KBM-7 (cell line): ENCODE results near the gene USHBP1.
"Not testable (repeated sequence)": the region's sequence is repeated elsewhere in the genome, so short reads cannot be mapped to it uniquely, and the experiment has no call there.

Experiments
- DNase-seq: peaks from one replicate; pipeline ENCODE4 v3.0.0-alpha.2; 2015
- in situ Hi-C: fragments of 300-500 bp; cut with MboI; formaldehyde crosslinking; loops from 2 replicates; pipeline ENCODE4 v1.14.3; 2020; ENCODE audit warnings: low sequenced_read_pairs, low pct_unique_long_range_greater_than_20kb, mixed read lengths

The USHBP1 gene

GRCh38 chr19:17300992-17301619, 36.6 kb upstream of the USHBP1 start:
- in situ Hi-C loops: no loop called here

GRCh38 chr19:17296976-17297375, 32.4 kb upstream of the USHBP1 start:
- in situ Hi-C loops: no loop called here
- no peak for DNase-seq

More at GRCh38 chr19:17300992-17301619, 36.6 kb upstream of the USHBP1 start:
- DNase-seq: no peak

DNA sequence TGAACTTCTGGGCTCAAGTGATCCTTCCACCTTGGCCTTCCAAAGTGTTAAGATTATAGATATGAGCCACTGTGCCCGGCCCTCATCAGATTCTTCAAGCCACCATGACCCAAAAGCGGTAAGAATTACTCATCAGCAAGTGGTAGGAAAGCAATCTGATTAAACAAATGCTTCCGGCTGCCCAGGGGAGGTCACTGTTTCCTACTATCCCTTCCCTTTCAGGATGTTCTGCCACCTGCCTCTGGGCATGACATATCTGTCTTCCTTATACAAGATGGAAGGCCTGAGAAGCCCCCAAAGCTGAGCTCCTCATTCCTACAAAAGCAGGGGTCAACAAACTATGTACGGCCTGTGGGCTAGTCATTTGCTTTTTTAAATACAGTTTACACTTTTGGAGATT, 31.7 kb upstream of the USHBP1 start:
- in situ Hi-C loops: no loop called here
- DNase-seq: no peak

DNA sequence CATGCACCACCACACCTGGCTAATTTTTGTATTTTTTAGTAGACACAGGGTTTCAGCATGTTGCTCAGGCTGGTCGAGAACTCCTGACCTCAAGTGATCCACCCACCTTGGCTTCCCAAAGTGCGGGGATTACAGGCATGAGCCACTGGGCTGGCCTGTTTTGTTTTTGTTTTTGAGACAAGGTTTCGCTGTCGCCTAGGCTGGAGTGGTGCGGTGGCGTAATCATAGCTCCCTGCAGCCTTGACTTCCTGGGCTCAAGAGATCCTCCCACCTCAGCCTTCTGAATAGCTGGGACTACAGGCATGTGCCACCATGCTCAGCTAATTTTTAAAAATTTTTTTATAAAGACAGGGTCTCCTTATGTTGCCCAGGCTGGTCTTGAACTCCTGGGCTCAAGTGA, 31.0 kb upstream of the USHBP1 start:
- in situ Hi-C loops, DNase-seq: not testable (repeated sequence)

DNA sequence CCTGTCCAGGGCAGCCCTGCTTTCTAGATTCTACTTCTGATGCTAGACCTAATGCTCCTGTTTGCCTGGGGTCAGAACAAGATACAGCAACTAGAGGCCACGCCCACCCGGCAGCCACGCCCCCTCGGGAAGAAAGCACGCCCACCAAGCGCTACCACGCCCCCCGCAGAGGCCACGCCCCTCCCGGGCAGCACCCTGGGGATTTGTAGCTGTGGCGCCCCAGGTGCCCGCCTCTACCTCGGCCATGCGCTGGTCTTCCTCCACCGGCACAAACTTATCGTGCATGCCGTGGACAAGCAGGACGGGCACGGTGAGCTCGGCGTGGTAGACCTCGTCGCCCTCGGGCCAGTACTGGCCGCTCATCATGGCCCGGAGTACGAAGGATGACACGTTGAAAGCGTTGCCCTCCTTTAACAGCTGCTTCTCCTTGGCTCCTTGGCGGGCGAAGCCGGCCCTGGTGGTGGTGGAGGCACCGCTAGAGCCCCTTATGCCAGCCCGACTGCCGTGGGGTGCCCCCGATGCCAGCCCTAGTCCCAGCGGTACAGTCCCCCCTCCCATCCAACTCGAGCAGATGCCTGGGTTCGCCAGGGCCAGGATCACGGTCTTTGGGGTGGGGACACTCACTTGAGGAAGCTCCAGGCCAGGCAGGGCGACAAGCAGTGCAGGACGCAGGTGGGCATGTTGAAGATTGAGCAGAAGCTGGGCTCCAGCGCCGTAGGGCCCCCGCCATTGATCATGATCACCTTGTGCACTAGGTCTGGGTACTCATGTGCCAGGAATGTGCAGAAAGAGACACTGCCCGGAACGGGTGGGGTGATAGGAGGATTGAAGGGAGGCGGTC, 29.7 kb upstream of the USHBP1 start:
- in situ Hi-C loops: no loop called here
- peak; percentile 53 for DNase-seq

GRCh38 chr19:17293605-17294004, 29.1 kb upstream of the USHBP1 start:
- in situ Hi-C loops: no loop called here
- no peak for DNase-seq

GRCh38 chr19:17292301-17293074, 27.9 kb upstream of the USHBP1 start:
- in situ Hi-C loops: no loop called here

DNA sequence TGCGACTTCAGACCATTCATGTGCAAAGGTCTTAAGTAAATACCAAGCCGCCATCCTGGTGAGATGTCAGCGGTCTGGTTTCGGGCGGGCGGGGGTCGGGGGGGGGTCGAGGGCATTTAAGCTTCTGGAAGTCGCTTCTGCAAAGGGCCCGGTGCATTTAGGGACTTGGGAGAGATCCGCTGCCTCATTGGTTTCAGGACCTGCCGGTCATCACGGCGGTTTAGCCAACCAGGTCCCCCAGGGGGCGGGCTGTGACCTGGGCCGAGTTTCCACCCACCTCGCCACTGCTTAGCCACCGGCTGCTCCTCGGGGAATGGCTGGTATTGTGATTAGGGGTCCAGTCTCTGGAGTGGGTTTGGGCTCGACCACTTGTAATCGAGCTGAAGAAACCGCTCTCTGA, 24.9 kb upstream of the USHBP1 start:
- in situ Hi-C loops: no loop called here
- DNase-seq: peak; percentile 55

More at GRCh38 chr19:17292301-17293074, 27.9 kb upstream of the USHBP1 start:
- DNase-seq: peak; percentile 87

DNA sequence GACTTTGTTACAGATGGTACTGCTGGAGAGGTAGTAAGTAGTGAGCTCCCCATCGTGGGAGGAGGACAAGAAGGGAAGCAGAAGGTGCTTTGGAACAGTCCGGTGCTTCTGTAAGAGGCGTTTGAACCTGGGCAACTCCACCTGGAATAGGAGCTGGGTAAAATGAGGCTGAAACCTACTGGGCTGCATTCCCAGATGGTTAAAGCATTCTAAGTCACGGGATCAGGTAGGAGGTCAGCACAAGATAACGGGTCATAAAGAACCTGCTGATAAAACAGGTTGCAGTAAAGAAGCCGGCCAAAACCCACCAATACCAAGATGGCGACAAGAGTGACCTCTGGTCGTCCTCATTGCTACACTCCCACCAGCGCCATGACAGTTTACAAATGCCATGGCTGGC, 22.2 kb upstream of the USHBP1 start:
- in situ Hi-C loops: no loop called here

DNA sequence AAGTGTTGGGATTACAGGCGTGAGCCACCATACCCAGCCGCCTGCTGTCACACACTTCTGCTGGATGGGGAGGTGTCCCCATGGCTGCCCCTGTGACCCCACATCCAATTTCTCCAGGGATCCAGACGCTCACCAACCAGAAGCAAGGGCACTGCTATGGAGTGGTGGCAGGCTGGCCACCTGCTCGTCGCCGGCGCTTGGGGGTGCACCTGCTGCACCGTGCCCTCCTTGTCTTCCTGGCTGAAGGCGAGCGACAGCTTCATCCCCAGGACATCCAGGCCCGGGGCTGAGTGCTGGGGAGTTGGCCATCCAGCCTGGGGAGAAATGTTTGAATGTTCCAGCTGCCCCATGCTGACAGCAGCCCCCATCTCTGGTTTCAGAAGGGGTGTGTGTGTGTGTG, 21.7 kb upstream of the USHBP1 start:
- in situ Hi-C loops: no loop called here
- DNase-seq: no peak

More for the DNA sequence above, 22.2 kb upstream of the USHBP1 start:
- DNase-seq: no peak

DNA sequence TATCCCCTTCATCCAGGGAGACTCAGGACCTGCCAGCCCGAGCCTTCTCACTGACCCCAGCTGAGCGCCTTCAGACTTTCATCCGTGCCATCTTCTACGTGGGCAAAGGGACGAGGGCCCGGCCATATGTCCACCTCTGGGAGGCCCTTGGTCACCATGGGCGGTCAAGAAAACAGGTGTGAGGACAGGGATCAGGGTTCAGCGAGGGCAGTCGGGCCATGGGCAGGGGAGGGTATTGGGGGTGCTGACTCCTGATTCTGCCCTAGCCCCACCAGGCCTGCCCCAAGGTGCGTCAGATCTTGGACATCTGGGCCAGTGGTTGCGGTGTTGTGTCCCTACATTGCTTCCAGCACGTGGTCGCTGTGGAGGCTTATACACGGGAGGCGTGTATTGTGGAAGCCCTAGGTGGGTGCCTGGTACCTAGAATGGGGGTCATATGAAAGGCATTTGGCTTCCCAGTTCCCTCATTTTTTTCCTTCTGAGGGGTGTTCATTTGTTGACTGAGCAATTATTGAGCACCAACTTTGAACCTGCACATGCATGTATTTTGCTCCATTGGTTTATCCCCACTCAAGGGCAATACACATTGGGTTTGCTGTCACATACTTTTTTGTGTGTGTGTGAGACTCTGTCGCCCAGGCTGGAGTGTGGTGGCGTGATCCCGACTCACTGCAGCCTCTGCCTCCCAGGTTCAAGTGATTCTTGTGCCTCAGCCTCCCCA, 21.0 kb upstream of the USHBP1 start:
- no peak for DNase-seq
- in situ Hi-C loops: no loop called here

GRCh38 chr19:17283504-17283996, 19.0 kb upstream of the USHBP1 start:
- in situ Hi-C loops: no loop called here
- DNase-seq: no peak

DNA sequence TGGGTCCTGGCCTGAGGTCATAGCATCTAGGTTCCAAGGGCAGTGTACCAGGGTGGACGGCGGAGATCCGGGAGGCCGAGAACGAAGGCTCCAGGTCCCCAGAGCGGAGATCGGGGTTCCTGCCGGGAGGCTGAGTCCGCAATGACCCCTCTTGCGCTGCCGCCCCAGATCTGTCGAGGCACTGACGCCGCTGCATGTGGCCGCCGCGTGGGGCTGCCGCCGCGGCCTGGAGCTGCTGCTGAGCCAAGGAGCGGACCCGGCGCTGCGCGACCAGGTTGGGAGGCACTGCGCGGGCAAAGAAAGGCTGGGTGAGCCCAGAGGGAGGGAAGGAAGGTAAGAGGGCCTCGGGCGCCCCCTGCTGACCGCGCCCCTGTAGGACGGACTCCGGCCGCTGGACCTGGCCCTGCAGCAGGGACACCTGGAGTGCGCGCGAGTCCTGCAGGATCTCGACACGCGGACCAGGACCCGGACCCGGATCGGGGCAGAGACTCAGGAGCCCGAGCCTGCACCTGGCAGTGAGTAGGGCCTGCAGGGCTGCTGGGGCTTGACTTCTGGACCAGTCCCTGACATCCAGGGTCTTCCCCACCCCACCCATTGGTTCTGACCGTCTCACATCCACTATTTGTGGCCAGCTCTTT, 18.1 kb upstream of the USHBP1 start:
- in situ Hi-C loops: no loop called here
- peak; percentile 92 for DNase-seq

DNA sequence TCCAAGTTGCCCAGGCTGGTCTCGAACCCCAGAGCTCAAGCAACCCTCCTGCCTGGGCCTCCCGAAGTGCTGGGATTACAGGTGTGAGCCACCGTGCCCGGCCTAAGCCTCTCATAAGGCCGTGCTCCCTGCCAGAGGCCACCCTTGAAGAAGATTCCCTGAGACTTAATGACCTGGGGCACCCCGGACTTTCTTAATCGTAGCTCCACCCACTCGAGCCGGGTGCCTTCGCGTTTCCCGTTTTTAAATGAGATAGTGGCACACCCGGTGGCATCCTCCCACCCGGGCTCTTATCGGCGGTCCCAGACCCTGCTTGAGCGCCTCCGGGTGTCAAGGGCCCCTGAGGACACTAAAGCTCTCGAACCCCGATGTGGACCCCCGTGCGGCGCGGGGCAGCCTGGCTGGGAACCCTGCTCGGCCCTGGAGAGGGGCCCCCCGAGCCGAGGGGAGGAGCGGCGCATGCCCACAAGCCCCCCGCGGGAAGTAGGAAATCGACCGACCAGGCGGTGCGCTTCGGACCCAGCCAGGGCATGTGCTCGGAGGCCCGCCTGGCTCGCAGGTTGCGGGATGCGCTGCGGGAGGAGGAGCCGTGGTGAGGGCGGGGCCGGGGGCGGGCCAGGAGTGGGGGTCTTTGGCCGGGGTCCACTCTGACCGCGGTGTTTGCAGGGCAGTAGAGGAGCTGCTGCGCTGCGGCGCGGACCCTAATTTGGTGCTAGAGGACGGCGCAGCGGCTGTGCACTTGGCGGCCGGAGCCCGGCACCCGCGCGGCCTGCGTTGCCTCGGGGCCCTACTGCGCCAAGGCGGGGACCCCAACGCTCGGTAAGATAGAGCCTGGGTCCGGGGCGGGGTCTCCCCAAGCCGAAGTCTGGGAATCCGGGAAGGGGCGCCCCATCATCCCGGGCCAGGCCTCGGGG, 17.1 kb upstream of the USHBP1 start, which contains the start of gene ANKLE1:
Gene ANKLE1 (plus strand): TSS at position 511 of the 914 bp plus-strand sequence. CDS start 20 bp downstream, at position 531.
- in situ Hi-C loops: no loop called here
- DNase-seq: peak; percentile 76

DNA sequence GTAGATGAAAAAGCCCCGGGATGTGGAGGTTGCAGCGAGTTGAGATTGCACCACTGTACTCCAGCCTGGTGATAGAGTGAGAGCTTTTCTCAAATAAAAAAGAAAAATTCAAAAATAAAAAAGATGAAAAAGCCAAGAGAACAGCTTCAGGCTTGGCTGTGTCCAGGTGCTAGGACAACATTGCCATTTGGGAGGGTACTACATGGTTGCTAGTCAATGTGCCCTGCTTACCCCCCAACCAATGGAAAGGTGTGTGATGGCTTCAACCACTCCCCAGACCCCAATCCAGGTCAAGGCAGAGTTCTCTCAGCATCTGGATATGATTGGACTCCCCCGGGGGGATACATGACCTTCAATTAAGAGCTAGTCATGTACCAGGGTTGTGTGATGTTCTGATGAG, 14.9 kb upstream of the USHBP1 start:
- in situ Hi-C loops: no loop called here
- DNase-seq: no peak

DNA sequence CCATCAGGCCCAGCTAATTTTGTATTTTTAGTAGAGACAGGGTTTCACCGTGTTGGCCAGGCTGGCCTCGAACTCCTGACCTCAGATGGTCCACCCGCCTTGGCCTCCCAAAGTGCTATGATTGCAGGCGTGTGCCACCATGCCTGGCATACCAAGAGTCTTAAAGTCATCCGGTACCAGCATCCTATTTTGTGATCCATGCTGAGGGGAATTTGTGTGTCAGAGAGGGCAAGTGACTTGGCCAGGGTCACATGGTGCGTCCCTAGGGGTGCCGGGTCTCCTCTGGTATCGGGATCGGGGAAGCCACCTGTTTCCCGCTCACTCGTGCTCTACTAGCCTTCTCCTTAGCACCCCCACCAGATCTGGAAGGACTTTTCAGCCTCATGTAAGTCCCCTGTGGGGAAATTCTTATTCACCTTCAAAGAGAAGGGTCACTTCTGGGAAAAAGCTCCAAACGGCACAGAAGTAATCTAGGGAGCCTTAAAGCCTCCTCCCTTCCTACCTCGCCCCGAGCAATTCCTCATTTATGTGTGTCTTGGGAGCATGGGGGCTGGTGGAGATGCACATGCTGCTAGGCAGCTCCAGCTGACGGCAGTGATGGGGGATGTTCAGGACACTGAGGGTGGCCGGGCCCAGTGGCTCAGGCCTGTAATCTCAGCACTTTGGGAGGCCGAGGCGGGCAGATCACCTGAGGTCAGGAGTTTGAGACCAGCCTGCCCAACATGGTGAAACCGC, 11.1 kb upstream of the USHBP1 start:
- no peak for DNase-seq
- in situ Hi-C loops: no loop called here

GRCh38 chr19:17274892-17275291, 10.3 kb upstream of the USHBP1 start:
- in situ Hi-C loops, DNase-seq: not testable (repeated sequence)
